Urinary bladder (tissue), 4 donors: ENCODE measurements around the gene ALKBH5. TPM values are rescaled to one million over a fixed set of nuclear protein-coding genes. Genes with fewer than 3 reads are reported as not detected.

Experiments
- DNase-seq: peaks from one replicate; pipeline ENCODE4 v3.0.0-alpha.2; 2015; ENCODE audit errors: extremely low spot score
- H3K27ac ChIP-seq: one replicate; pipeline ENCODE4 v1.5.1; 2013; ENCODE audit warnings: low read depth, mild to moderate bottlenecking, moderate library complexity
- H3K36me3 ChIP-seq: one replicate; pipeline ENCODE4 v1.6.1; 2013; ENCODE audit warnings: mild to moderate bottlenecking, moderate library complexity; ENCODE audit not compliant: insufficient read depth
- H3K4me1 ChIP-seq: one replicate; pipeline ENCODE4 v1.6.1; 2013; ENCODE audit warnings: mild to moderate bottlenecking, moderate library complexity; ENCODE audit not compliant: insufficient read depth
- H3K4me3 ChIP-seq: one replicate; pipeline ENCODE4 v1.5.1; 2013; ENCODE audit warnings: low read depth, low read length
- WGBS: extraction: QIAGEN DNeasy Blood & Tissue Kit; methylation state at CpG from one replicate; pipeline ENCODE4 v1.1.7; 2013; 5-methylcytosine and 5-hydroxymethylcytosine counted together
- polyA plus RNA-seq: library from polyadenylated mRNA; stranded (reverse); fragments of 200-250 nt; gene quantifications from one replicate; pipeline ENCODE4 v1.2.3, GENCODE V29; 2013
- total RNA-seq: library from RNA; depleted of rRNA; stranded (reverse); fragments of >200 nt; gene quantifications from one replicate; pipeline ENCODE4 v1.2.3, GENCODE V29; 2014
- donor health status: healthy with polysubstance abuse.
- donor health status: healthy.

ALKBH5 gene
- total RNA-seq = 62.6 TPM
- polyA plus RNA-seq = 83.8 TPM

DNA sequence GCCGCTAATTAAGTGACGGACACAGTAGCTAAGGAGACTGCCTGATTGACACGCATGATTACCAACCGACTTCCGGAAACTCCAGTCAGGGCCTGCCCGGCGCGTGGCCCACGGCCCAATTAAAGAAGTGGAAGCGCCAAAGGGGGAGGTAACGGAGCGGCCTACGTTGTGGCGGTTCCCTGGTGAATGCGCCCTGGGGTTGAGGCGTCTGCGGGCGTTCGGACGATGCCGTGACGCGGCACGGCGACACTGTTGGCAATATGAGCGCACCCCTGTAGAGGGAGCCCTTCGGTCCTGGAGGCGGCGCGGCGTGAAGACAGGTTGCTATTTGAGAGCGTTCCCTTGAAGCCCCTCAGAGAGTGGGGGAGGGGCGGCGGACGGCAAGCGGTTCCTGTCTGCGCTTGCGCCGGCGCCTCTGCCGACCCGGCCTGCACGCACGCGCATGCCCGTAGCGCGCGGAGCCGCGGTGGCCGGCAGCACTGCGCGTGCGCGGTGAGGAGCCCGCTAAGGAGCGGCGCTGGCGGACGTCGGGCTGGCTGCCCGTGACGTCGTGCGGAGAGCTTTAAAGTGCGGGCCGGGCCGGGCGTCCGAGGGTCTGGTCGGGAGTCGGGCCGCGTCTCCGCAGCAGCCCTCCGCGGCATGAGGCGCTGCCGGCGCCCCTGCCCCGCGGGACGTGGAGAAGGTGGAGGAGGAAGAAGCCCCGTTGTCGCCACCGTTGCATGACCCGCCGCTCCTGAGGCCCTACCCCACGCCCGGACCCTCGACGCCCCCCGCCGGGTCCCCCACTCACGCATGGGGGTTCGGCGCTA lies at the start of gene ALKBH5:
ALKBH5 (plus strand) TSS at position 495 of the 809 bp plus-strand sequence. CDS start 416 bp downstream, outside the sequence.
- Histone ChIP-seq H3K4me1 (no peaks in the 10 kb centered on the region), H3K4me3 (peak within 1 kb of the TSS; percentile 90), H3K36me3 (no peaks in the 10 kb centered on the region), H3K27ac (peak within 1 kb of the TSS; percentile 91)
- under 1% methylated on average over 98 of the region's 98 CpGs for WGBS
- DNase-seq = peak; percentile 98

DNA sequence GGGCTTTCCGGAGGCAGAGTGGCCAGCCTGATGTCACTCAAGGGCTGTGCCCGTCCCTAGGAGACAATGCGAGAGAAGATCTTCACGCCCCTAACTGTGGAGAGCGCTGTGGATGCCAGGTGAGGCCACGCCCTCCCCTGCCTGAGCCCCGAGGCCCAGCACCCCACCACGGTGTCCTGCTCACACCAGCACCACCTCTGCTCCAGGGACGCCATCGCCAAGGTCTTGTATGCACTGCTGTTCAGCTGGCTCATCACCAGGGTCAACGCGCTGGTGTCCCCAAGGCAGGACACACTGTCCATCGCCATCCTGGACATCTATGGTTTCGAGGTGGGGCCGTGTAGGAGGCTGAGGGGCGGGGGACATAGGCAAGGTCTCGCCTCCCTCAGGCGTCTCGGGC lies 47.3 kb upstream of the ALKBH5 start:
- no peak for DNase-seq
- H3K4me3 ChIP-seq = no peak overlapping the region
- H3K27ac ChIP-seq = no peak overlapping the region
- H3K36me3 ChIP-seq = no peaks in the 10 kb centered on the region
- H3K4me1 ChIP-seq = no peaks in the 10 kb centered on the region
- WGBS = 81% methylated on average over 19 of the region's 19 CpGs

DNA sequence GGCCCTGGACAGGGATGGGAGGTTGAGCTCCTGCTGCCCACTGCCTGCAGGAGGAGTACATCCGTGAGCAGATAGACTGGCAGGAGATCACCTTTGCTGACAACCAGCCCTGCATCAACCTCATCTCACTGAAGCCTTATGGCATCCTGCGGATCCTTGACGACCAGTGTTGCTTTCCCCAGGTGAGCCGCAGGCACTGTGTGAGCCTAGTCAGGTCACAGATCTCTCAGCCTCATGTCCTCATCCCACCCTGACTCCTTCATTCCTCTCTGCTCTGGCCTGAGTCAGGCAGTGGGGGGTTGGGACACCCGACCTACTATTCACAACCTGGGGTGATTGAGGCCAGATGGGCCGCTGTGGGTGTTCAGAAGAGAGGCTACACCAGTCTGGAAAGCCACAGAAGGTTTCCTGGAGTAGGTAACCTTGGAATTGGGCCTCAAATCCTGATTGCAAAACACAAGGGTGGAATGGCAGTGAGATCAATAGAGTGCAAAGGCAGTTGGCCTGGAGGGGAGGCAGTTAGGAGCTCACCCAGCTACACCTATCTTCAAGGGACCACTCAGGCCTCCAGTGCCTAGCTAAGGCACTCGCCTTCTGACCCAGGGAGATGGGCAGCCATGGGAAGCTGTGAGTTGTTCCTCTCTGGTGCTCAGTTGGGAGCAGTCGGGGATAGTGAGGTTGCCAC lies 45.4 kb upstream of the ALKBH5 start:
- Histone ChIP-seq H3K4me3 (no peak overlapping the region), H3K36me3 (no peaks in the 10 kb centered on the region), H3K27ac (no peak overlapping the region), H3K4me1 (no peaks in the 10 kb centered on the region)
- no peak for DNase-seq
- WGBS = 82% methylated on average over 8 of the region's 8 CpGs

- DNase-seq = no peak
- H3K27ac ChIP-seq = no peak overlapping the region
- H3K36me3 ChIP-seq = no peaks in the 10 kb centered on the region
- no peaks in the 10 kb centered on the region for H3K4me1 ChIP-seq
- no peak overlapping the region for H3K4me3 ChIP-seq
- WGBS = 97% methylated on average over 2 of the region's 2 CpGs
Measured at GRCh38 chr17:18139092-18139491, 44.5 kb upstream of the ALKBH5 start.

- WGBS = 79% methylated on average over 14 of the region's 14 CpGs
- no peak overlapping the region for H3K4me3 ChIP-seq
- DNase-seq = no peak
- no peaks in the 10 kb centered on the region for H3K4me1 ChIP-seq
- H3K27ac ChIP-seq = no peak overlapping the region
- no peaks in the 10 kb centered on the region for H3K36me3 ChIP-seq
Measured at GRCh38 chr17:18139498-18139897, 44.1 kb upstream of the ALKBH5 start.

- H3K4me1 ChIP-seq = no peaks in the 10 kb centered on the region
- 60% methylated on average over 3 of the region's 3 CpGs for WGBS
- H3K36me3 ChIP-seq = no peaks in the 10 kb centered on the region
- H3K4me3 ChIP-seq = no peak overlapping the region
- no peak overlapping the region for H3K27ac ChIP-seq
- DNase-seq = no peak
Measured at GRCh38 chr17:18139949-18140348, 43.7 kb upstream of the ALKBH5 start.

DNA sequence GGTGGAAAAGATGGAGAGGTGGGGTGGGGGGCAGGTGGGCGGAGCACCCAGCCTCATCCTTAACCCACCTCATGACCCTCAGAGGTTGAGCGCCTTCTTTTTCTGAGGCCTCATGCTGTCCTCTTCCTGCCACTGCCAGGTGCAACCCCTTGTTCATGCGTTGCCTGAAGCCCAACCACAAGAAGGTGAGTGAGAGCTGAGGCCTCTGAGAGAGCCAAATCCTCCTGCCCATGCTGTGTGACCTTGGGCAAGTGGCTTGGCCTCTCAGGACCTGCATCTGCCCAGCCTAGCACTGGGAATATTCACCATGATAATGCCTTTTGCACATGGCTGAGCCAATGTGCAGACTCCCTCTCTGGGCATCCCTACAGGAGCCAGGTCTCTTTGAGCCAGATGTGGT lies 43.0 kb upstream of the ALKBH5 start:
- 91% methylated on average over 3 of the region's 3 CpGs for WGBS
- Histone ChIP-seq H3K27ac (no peak overlapping the region), H3K36me3 (no peaks in the 10 kb centered on the region), H3K4me3 (no peak overlapping the region), H3K4me1 (no peaks in the 10 kb centered on the region)
- no peak for DNase-seq

DNA sequence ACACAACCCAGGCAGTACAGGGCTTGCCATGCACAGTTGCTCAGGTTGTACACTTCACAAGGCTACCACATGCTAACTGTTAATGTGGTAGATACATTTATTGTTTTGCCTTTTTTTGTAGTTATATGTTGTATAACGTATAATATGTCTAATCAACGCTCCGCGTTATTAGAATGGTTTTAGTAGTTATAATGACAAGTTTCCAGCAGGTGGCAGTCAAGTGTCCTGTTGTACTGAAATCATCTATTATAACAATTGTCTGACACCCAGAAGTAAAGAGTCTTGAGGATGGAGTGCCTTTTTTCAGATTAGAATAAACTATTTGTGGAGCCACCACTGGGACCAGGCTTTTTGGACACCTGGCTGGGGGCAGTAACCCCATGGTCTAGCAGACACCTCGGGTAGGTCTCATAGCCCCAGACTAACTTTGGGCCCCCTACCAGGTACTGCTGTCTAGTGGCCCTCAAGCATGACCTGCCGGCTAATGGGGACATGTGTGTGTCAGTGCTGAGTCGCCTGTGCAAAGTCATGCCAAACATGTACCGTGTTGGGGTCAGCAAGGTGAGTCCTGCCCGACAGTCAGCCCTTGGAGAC lies 42.3 kb upstream of the ALKBH5 start:
- DNase-seq = no peak
- WGBS = 34% methylated on average over 9 of the region's 9 CpGs

GRCh38 chr17:18142417-18142816 lies 41.2 kb upstream of the ALKBH5 start:
- no peak for DNase-seq

More for the DNA sequence above, 42.3 kb upstream of the ALKBH5 start:
- no peak overlapping the region for H3K4me3 ChIP-seq
- H3K4me1 ChIP-seq = no peaks in the 10 kb centered on the region
- H3K36me3 ChIP-seq = no peaks in the 10 kb centered on the region
- H3K27ac ChIP-seq = no peak overlapping the region

GRCh38 chr17:18143044-18143936 lies 40.3 kb upstream of the ALKBH5 start:
- H3K4me3 ChIP-seq = no peak overlapping the region
- H3K4me1 ChIP-seq = no peaks in the 10 kb centered on the region
- DNase-seq = no peak
- H3K27ac ChIP-seq = no peak overlapping the region
- WGBS = 60% methylated on average over 18 of the region's 18 CpGs
- H3K36me3 ChIP-seq = no peaks in the 10 kb centered on the region

More at GRCh38 chr17:18142417-18142816, 41.2 kb upstream of the ALKBH5 start:
- no peaks in the 10 kb centered on the region for H3K4me1 ChIP-seq
- H3K4me3 ChIP-seq = no peak overlapping the region
- no peak overlapping the region for H3K27ac ChIP-seq
- 92% methylated on average over 3 of the region's 3 CpGs for WGBS
- H3K36me3 ChIP-seq = no peaks in the 10 kb centered on the region

GRCh38 chr17:18144261-18144660 lies 39.4 kb upstream of the ALKBH5 start:
- no peaks in the 10 kb centered on the region for H3K4me1 ChIP-seq
- WGBS = 82% methylated on average over 4 of the region's 4 CpGs
- no peaks in the 10 kb centered on the region for H3K36me3 ChIP-seq
- H3K4me3 ChIP-seq = no peak overlapping the region
- no peak for DNase-seq
- H3K27ac ChIP-seq = no peak overlapping the region

- no peak overlapping the region for H3K4me3 ChIP-seq
- H3K36me3 ChIP-seq = no peaks in the 10 kb centered on the region
- 97% methylated on average over 1 of the region's 1 CpG for WGBS
- H3K4me1 ChIP-seq = no peaks in the 10 kb centered on the region
- DNase-seq = no peak
- no peak overlapping the region for H3K27ac ChIP-seq
Measured at GRCh38 chr17:18144855-18145254, 38.8 kb upstream of the ALKBH5 start.

- H3K4me1 ChIP-seq = no peaks in the 10 kb centered on the region
- WGBS = 82% methylated on average over 13 of the region's 13 CpGs
- no peak for DNase-seq
- H3K27ac ChIP-seq = no peak overlapping the region
- H3K36me3 ChIP-seq = no peaks in the 10 kb centered on the region
- no peak overlapping the region for H3K4me3 ChIP-seq
Measured at GRCh38 chr17:18145811-18146210, 37.8 kb upstream of the ALKBH5 start.
